H9 (cell line): Measurements from ENCODE around the gene KIRREL3. TPM values are rescaled to one million over a fixed set of nuclear protein-coding genes. Genes with fewer than 3 reads are reported as not detected.
A peak's percentile ranks its signal among the peaks of the same experiment; 100 is the strongest.

Experiments
- DNase-seq: peaks from one replicate; pipeline ENCODE4 v3.0.0-alpha.2; 2017
- H2AFZ ChIP-seq: one replicate; pipeline ENCODE4 v1.6.1; 2013; ENCODE audit warnings: mild to moderate bottlenecking, low read length, control low read depth, moderate library complexity
- H2AK5ac ChIP-seq: 2 replicates; pipeline ENCODE4 v1.6.1; 2013; ENCODE audit warnings: low read length, control low read depth, mixed read lengths; ENCODE audit not compliant: insufficient read length
- H2BK120ac ChIP-seq: one replicate; pipeline ENCODE4 v1.6.1; 2013; ENCODE audit warnings: low read depth, mild to moderate bottlenecking, low read length, control low read depth, inconsistent platforms; ENCODE audit not compliant: poor library complexity, severe bottlenecking
- H2BK12ac ChIP-seq: 2 replicates; pipeline ENCODE4 v1.6.1; 2013; ENCODE audit warnings: low read length, control low read depth, mixed read lengths, low read depth; ENCODE audit not compliant: insufficient read length
- H2BK15ac ChIP-seq: 2 replicates; pipeline ENCODE4 v1.6.1; 2013; ENCODE audit warnings: low read depth, low read length, control low read depth
- H2BK20ac ChIP-seq: one replicate; pipeline ENCODE4 v1.6.1; 2013; ENCODE audit warnings: low read depth, mild to moderate bottlenecking, low read length, control low read depth, inconsistent platforms; ENCODE audit not compliant: poor library complexity, severe bottlenecking
- H2BK5ac ChIP-seq: 2 replicates; pipeline ENCODE4 v1.6.1; 2013; ENCODE audit warnings: low read length, control low read depth, mixed read lengths; ENCODE audit not compliant: insufficient read length
- H3K14ac ChIP-seq: 2 replicates; pipeline ENCODE4 v1.6.1; 2013; ENCODE audit warnings: low read length, control low read depth; ENCODE audit not compliant: insufficient read depth
- H3K18ac ChIP-seq: 2 replicates; pipeline ENCODE4 v1.6.1; 2013; ENCODE audit warnings: low read depth, mild to moderate bottlenecking, mixed read lengths, low read length, control low read depth; ENCODE audit not compliant: insufficient read length
- H3K23ac ChIP-seq: 2 replicates; pipeline ENCODE4 v1.6.1; 2013; ENCODE audit warnings: low read length, control low read depth, mixed read lengths, low read depth; ENCODE audit not compliant: insufficient read length
- H3K23me2 ChIP-seq: 2 replicates; pipeline ENCODE4 v1.6.1; 2013; ENCODE audit warnings: low read depth, mild to moderate bottlenecking, mixed read lengths, low read length, control low read depth; ENCODE audit not compliant: insufficient read length, poor library complexity, severe bottlenecking
- H3K27ac ChIP-seq: 2 replicates; pipeline ENCODE4 v1.5.1; 2013; ENCODE audit warnings: low read length, control low read depth, mixed read lengths, low read depth; ENCODE audit not compliant: insufficient read length
- H3K27me3 ChIP-seq: 2 replicates; pipeline ENCODE4 v1.6.1; 2013; ENCODE audit warnings: low read length, control low read depth, inconsistent platforms; ENCODE audit not compliant: insufficient read depth
- H3K4ac ChIP-seq: 2 replicates; pipeline ENCODE4 v1.6.1; 2013; ENCODE audit warnings: low read depth, mild to moderate bottlenecking, control low read depth, inconsistent platforms, low read length, moderate library complexity
- H3K4me1 ChIP-seq: 2 replicates; pipeline ENCODE4 v1.6.1; 2013; ENCODE audit warnings: low read length, control low read depth, inconsistent platforms; ENCODE audit not compliant: insufficient read depth
- H3K4me2 ChIP-seq: 2 replicates; pipeline ENCODE4 v1.6.1; 2013; ENCODE audit warnings: low read length, control low read depth, mixed read lengths; ENCODE audit not compliant: insufficient read length, insufficient read depth
- H3K56ac ChIP-seq: 2 replicates; pipeline ENCODE4 v1.6.1; 2013; ENCODE audit warnings: low read depth, mild to moderate bottlenecking, mixed read lengths, low read length, control low read depth; ENCODE audit not compliant: insufficient read length
- H3K79me1 ChIP-seq: 2 replicates; pipeline ENCODE4 v1.6.1; 2013; ENCODE audit warnings: low read depth, mild to moderate bottlenecking, moderate library complexity, low read length, control low read depth, inconsistent platforms; ENCODE audit not compliant: insufficient read depth, poor library complexity, severe bottlenecking
- H3K79me2 ChIP-seq: 2 replicates; pipeline ENCODE4 v1.6.1; 2013; ENCODE audit warnings: low read length, control low read depth, inconsistent platforms; ENCODE audit not compliant: insufficient read depth
- H3K9ac ChIP-seq: 2 replicates; pipeline ENCODE4 v1.6.1; 2013; ENCODE audit warnings: low read length, control low read depth, mixed read lengths; ENCODE audit not compliant: insufficient read length; ENCODE audit errors: extremely low read depth
- H3K9me3 ChIP-seq: one replicate; pipeline ENCODE4 v1.6.1; 2013; ENCODE audit warnings: low read depth, low read length, inconsistent platforms; ENCODE audit not compliant: control insufficient read depth
- H3T11ph ChIP-seq: one replicate; pipeline ENCODE4 v1.6.1; 2013; ENCODE audit warnings: mild to moderate bottlenecking, low read length, control low read depth, inconsistent platforms
- H4K20me1 ChIP-seq: one replicate; pipeline ENCODE4 v1.6.1; 2013; ENCODE audit not compliant: control insufficient read depth, insufficient read length, insufficient read depth
- H4K5ac ChIP-seq: 2 replicates; pipeline ENCODE4 v1.6.1; 2013; ENCODE audit warnings: low read depth, mild to moderate bottlenecking, mixed read lengths, low read length, control low read depth; ENCODE audit not compliant: insufficient read length
- H4K8ac ChIP-seq: replicated peaks from 2 replicates; pipeline ENCODE4 v1.6.1; 2013; ENCODE audit warnings: low read length, control low read depth, mixed read lengths, low read depth; ENCODE audit not compliant: insufficient read length
- H4K91ac ChIP-seq: 2 replicates; pipeline ENCODE4 v1.6.1; 2013; ENCODE audit warnings: low read depth, mild to moderate bottlenecking, moderate library complexity, mixed read lengths, low read length, control low read depth; ENCODE audit not compliant: insufficient read length
- H3K27ac Mint-ChIP-seq, 3 experiments: 2 replicates in 2 of 3; 3 replicates in 1 of 3; pipeline ENCODE4 v1.8.0; 2020 to 2021; ENCODE audit warnings: mixed read lengths in 3 of 3, mild to moderate bottlenecking in 1 of 3, moderate library complexity in 1 of 3
- H3K27me3 Mint-ChIP-seq: 2 replicates; pipeline ENCODE4 v1.8.0; 2021; ENCODE audit warnings: low read depth, mild to moderate bottlenecking, moderate library complexity, mixed read lengths
- H3K36me3 Mint-ChIP-seq, 3 experiments: 2 replicates in 2 of 3; 3 replicates in 1 of 3; pipeline ENCODE4 v1.8.0; 2020 to 2021; ENCODE audit warnings: low read depth in 3 of 3, mixed read lengths in 3 of 3; ENCODE audit not compliant: insufficient read depth in 1 of 3
- H3K4me1 Mint-ChIP-seq, 2 experiments: 2 replicates each; pipeline ENCODE4 v1.8.0; 2020; ENCODE audit warnings: mixed read lengths in 2 of 2
- H3K4me3 Mint-ChIP-seq, 2 experiments: 2 replicates in 1 of 2; 3 replicates in 1 of 2; pipeline ENCODE4 v1.8.0; 2020 to 2021; ENCODE audit warnings: mild to moderate bottlenecking in 2 of 2, mixed read lengths in 2 of 2, moderate library complexity in 1 of 2
- H3K9me3 Mint-ChIP-seq, 2 experiments: 2 replicates in 1 of 2; 3 replicates in 1 of 2; pipeline ENCODE4 v1.8.0; 2020; ENCODE audit warnings: mild to moderate bottlenecking in 2 of 2, mixed read lengths in 2 of 2, moderate library complexity in 1 of 2
- CTCF ChIP-seq: fragments of 200-600 bp; sonication (generic); conservative IDR thresholded peaks from 3 replicates; pipeline ENCODE4 v1.8.0; 2021; ENCODE audit warnings: antibody characterized with exemption, mild to moderate bottlenecking
- WGBS: extraction: QIAGEN DNeasy Blood & Tissue Kit; methylation state at CpG from one replicate; pipeline ENCODE4 v1.1.7; 2013; ENCODE audit warnings: missing lambda C conversion rate, low lambda C conversion rate, mixed read lengths; ENCODE audit not compliant: insufficient read length; ENCODE audit errors: extremely low coverage; 5-methylcytosine and 5-hydroxymethylcytosine counted together
- total RNA-seq: library from RNA; stranded (reverse); gene quantifications from 2 replicates; pipeline ENCODE4 v1.2.1, GENCODE V29; 2021

KIRREL3 gene
- total RNA-seq, 1 experiment from 2014 or later = 0.17 TPM

- no peak overlapping the region for H2AFZ ChIP-seq
- H3K4me1 ChIP-seq = no peaks in the 10 kb centered on the region; the same call in 1 of the 2 replicates
- no peak overlapping the region for H3K56ac ChIP-seq
- H3K14ac ChIP-seq = no peak overlapping the region
- no peak overlapping the region for H4K91ac ChIP-seq
- no peak overlapping the region for H3K9ac ChIP-seq
- no peak overlapping the region for H3K4me2 ChIP-seq
- Mint-ChIP-seq H3K36me3 (no peaks in the 10 kb centered on the region; a peak in 1 of 7 replicates), H3K4me3 (no peak overlapping the region), H3K9me3 (no peaks in the 10 kb centered on the region), H3K27ac (peak overlapping the region in 1 of 3 experiments; percentile 33; a peak in 1 of 7 replicates), H3K4me1 (peaks cover 5 to 9% of the 10 kb centered on the region in 2 experiments), H3K27me3 (peaks cover 3% of the 10 kb centered on the region)
- H3K79me2 ChIP-seq = no peaks in the 10 kb centered on the region; the same call in 1 of the 2 replicates
- no peak for DNase-seq
- H2BK120ac ChIP-seq = no peak overlapping the region
- H2BK5ac ChIP-seq = no peak overlapping the region
- H2BK12ac ChIP-seq = no peak overlapping the region
- H3K23ac ChIP-seq = no peak overlapping the region
- H3K18ac ChIP-seq = no peak overlapping the region
- H3T11ph ChIP-seq = no peak overlapping the region
- no peak overlapping the region for H2BK15ac ChIP-seq
- no peaks in the 10 kb centered on the region for H3K23me2 ChIP-seq
- no peaks in the 10 kb centered on the region for H3K79me1 ChIP-seq
- H2BK20ac ChIP-seq = no peak overlapping the region
- no peaks in the 10 kb centered on the region for H4K20me1 ChIP-seq
- H3K27me3 ChIP-seq = no peaks in the 10 kb centered on the region
- H4K5ac ChIP-seq = no peak overlapping the region
- H3K27ac ChIP-seq = no peak overlapping the region
- no peak for TF ChIP-seq CTCF
- WGBS = no CpG with 5 or more reads among the region's 14 CpGs
- H3K4ac ChIP-seq = no peak overlapping the region
- H4K8ac ChIP-seq = no peak overlapping the region
- H2AK5ac ChIP-seq = no peak overlapping the region
- no peaks in the 10 kb centered on the region for H3K9me3 ChIP-seq
Measured at GRCh38 chr11:126426820-126427749, 573.5 kb downstream of the KIRREL3 start.
